ENCODE results near the gene NCEH1.
A peak's percentile ranks its signal among the peaks of the same experiment; 100 is the strongest.
"Not testable (repeated sequence)": the region's sequence is repeated elsewhere in the genome, so short reads cannot be mapped to it uniquely, and the experiment has no call there.

Gene NCEH1

GRCh38 chr3:172707030-172707429, 3.8 kb downstream of the NCEH1 start:
- no peak for DNase-seq

DNA sequence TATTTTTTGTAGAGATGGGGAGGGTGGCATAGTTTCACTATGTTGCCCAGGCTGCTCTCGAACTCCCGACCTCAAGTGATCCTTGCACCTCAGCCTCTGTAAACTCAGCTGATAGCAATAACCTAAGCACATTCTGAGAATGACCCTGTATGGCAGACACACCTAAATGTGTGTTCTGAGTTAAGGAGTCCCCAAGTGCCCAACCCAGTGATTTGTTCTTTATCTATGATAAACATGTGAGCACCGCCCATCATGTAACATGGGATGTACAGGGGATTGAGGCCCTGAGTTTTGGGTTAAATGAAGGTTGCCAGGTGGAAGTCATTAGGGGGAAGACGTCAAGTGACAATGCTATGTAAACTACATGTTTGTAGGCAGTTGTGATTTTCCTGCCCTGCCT, 5.7 kb downstream of the NCEH1 start:
- no peak for DNase-seq

DNA sequence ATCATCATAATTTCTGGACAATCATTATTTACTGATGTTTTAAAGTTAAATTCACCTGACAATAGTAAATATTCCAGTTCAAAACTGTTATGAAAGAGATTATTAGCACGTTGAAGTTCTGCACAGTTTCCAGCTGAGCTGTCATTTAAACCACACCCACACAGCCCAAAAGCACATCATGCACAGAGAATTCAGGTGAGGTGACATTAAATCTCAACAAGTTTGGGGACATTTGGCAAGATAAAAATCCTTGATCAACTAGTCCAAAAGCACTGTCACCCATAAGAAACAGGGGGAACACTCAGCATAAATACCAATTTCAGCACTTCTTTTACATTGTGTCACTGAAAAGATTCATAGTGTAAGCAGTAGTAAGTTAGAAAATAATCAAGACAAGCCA, 6.9 kb downstream of the NCEH1 start:
- DNase-seq = no peak

GRCh38 chr3:172702731-172703130, 8.1 kb downstream of the NCEH1 start:
- DNase-seq = not testable (repeated sequence)

DNA sequence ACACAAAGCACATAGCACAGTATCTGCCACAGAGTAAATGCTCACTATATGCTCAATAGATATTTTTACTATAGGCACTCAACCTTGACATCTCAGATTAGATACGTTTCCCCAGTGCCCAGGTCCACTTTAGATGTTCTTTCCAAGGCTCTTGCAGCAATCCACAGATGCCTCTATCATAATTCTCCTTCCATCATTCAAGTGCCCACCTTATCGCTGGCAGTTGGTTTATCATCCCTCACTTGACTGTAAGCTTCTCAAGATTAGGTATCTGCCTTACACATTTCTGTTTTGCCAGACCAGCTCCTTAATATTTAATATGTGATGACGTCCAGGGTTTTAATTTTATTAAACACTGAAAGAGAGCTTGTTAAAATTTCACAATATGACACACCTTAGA, 8.6 kb downstream of the NCEH1 start:
- no peak for DNase-seq

- DNase-seq = peak; percentile 42 to 87
Measured at GRCh38 chr3:172701751-172702150, 9.1 kb downstream of the NCEH1 start.

- no peak for DNase-seq
Measured at GRCh38 chr3:172700936-172701455, 9.9 kb downstream of the NCEH1 start.

DNA sequence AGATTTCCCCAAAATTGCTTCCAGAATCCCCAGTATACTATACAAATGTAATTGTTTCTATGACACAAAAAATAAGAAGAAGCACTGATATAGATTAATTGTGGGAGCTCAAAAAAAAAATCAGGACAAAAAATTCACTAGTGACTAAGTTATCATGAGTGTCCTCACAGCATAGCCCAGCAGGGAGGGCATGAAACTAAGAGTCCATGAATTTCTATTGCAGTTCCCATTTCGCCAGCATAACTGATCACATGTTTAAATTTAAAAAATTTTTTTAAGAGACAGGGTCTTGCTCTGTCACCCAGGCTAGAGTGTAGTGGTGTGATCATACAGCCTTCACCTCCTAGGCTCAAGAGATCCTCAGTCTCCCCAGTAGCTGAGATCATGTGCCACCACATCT, 10.6 kb downstream of the NCEH1 start:
- peak; percentile 43 to 67 for DNase-seq

- DNase-seq = peak; percentile 63 to 92
Measured at GRCh38 chr3:172699031-172699430, 11.8 kb downstream of the NCEH1 start.

- peak; percentile 90 to 91 for DNase-seq
Measured at GRCh38 chr3:172698631-172699030, 12.2 kb downstream of the NCEH1 start.

DNA sequence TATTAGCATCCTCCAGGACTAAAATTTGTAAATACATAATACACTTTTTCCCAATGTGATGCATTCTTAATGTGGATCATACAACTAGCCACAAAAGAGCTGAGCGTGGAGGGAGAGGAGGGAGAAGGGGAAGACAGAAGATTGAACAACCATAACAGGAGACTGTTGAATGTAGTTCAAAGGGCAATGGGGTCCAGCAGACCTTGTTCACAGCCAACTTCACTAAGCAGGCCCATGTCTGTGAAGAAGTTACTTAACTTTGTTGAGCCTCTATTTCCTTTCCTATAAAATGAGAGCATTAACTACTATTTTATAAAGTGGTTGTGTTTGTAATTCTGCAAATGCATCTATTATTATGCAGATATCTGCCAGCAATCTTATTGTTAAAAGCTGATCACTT, 13.3 kb downstream of the NCEH1 start:
- no peak for DNase-seq

DNA sequence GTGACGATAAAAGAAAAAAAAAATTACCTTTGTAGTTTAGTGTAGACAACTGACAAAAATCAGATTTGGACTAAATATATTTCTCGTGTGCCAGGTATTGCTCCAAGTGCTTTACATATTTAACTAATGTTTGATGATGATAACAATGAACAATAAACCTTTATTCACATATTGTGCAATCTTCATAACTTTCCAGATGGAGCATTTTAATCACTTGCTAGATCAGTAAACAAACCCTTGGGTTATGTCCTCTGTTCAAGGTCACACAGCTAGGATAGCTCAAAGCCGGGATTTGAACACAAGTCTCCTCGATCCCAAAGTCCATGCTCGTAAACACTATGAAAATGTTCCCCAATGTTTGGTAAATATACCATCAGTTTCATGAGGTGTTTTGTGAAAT, 14.5 kb downstream of the NCEH1 start:
- DNase-seq = no peak

DNA sequence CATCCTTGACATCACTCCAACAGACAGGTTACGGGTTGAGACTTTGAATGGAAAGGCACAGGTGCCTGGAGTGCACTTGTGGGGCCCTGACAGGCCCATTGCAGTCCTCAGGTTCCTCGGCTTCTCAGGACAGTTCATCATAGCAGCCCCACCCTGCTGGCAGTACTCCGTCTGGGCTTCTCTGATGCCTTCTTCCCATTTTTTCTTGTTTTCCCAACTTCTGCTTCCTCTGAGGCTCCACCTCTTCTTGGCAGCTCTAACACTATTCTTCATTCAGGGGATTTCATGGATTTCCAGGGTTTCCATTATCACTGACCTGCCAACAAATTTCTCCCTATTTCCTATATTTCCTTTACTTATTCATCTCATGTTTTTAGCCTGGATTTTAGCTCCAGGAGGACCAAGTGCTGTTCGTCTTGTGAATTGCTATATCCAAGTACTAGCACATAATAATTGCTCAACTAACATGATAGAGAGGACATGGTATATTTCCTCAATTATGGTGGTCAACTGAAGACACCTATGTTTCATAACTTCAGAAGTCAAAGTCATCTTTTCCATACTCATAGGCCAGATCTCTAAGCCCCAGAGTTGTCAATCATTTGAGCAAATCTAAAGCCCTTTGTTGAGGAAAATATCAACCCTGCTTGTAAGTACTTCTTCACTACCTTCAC, 16.2 kb downstream of the NCEH1 start:
- peak in 1 of 2 donors; percentile 47 for DNase-seq

- DNase-seq = no peak
Measured at GRCh38 chr3:172692751-172693338, 18.0 kb downstream of the NCEH1 start.

GRCh38 chr3:172690936-172691335, 19.9 kb downstream of the NCEH1 start:
- DNase-seq = no peak

GRCh38 chr3:172688588-172688987, 22.3 kb downstream of the NCEH1 start:
- no peak for DNase-seq

- no peak for DNase-seq
Measured at GRCh38 chr3:172687501-172687900, 23.4 kb downstream of the NCEH1 start.

GRCh38 chr3:172685331-172686214, 25.3 kb downstream of the NCEH1 start:
- no peak for DNase-seq

DNA sequence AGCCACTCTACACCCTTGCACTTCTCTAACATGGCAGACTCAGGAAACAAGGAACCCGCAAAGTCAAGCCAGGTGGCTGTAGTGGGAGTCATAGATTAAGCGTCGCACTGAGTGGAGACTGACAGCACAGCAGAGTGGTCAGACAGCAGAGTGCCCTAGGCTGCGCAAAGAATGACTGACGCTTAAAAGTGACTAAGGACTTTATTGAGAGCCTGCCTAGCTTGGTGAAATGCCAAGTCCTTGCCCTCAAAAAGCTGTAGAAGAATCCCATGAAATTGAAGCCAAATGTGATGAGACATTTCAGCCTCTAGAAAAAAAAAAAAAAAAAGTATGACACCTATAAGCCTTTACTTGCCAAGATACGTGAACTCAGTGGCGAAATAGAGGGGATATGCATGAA, 30.2 kb downstream of the NCEH1 start:
- DNase-seq = no peak

- DNase-seq = no peak
Measured at GRCh38 chr3:172679599-172679998, 31.3 kb downstream of the NCEH1 start.

GRCh38 chr3:172678068-172678467, 32.8 kb downstream of the NCEH1 start:
- no peak for DNase-seq

GRCh38 chr3:172676196-172676922, 34.5 kb downstream of the NCEH1 start:
- no peak for DNase-seq

All from inflammatory macrophage treated with lipopolysaccharide for 1 hour (primary cell).